HG03097 (cell line): Measurements from ENCODE around the gene ZNF319.

ENCODE experiments used
- ATAC-seq: cut with Tn5 transposase; IDR thresholded peaks from one replicate; pipeline ENCODE4 v1.9.1; 2021; ENCODE audit not compliant: unreplicated experiment, low FRiP score

Gene ZNF319

DNA sequence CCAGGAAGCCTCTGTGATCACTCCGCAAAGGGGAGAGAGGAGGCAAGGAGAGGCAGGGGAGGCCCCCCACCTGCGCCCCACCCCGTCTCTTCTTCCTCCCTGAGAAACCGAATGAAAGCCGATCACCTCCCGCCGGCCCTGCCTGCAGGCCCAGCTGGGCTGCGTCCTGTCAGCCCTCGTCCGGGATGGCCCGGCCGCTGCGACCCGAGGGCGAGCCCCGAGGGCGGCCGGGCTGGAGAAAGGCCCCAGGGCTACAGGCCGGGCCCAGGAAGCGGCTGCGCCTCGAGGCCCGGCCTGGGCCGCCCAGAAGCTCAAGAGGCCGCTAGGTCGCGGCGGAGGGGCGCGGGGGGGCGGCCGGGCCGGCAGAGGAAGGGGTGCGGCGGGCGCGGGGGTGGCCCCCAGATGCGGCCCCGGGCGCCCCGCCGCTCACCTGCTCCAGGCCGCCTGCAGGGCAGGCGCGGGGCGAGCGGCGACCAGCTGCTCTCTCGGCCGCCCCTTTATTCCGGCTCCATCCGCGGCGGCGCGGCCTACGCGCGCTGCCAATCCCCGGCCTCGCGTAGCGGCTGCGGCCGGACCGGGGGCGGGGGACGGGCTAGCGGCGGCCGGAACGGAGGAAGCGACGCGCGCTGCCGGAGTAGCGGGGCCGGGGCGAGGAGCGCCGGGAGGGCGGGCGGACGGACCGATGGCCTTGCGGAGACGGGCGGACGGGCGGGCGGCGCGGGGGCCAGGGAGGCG lies at the start of gene ZNF319:
Gene ZNF319 (minus strand): TSS at position 702 of the 735 bp plus-strand sequence. CDS start 2,407 bp downstream, outside the sequence.
- peak; percentile 18 for ATAC-seq

GRCh38 chr16:58049232-58050185 lies 49.0 kb upstream of the ZNF319 start:
- no peak for ATAC-seq

- no peak for ATAC-seq
Observed at GRCh38 chr16:58048494-58049231, 48.2 kb upstream of the ZNF319 start.

DNA sequence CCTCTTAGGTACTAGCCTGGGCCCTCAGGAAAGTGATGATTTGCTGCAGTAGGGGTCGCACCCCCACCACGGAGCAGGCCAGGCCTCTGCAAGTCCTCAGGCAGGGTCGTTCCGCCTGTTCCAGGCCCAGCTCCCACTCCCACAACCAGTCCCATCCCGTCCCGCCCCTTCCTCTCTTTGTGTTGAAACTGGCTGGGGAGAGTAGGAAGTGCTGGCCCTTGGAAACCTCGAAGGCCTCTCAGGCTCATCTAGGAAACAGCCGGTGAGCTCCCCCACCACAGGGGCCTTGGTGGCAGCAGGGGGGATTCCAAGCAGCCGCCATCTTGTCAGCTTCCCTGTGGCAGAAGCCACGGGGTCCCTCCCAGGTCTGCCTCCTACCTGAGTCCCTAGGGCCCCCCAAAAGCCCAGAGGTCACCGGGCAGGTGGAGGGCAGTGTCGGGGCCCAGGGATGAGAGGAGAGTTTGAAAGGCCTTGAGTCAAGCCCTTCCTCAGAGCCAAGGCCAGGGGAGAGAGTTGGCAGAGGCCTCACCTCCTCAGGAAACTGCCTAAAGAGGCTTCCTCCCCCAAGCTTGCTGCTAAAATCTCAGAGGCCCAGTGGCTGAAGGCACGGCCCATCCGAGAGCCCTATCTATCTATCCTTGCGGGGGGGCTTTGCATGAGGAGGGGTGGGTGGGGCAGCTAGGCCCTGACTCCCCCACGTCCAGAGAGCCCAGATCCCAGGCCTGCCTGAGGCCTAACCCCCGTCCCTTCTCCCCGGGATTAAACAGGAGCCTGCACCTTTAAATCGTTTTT lies 47.3 kb upstream of the ZNF319 start:
- no peak for ATAC-seq

- ATAC-seq, result no peak
Observed at GRCh38 chr16:58046936-58047335, 46.5 kb upstream of the ZNF319 start.

DNA sequence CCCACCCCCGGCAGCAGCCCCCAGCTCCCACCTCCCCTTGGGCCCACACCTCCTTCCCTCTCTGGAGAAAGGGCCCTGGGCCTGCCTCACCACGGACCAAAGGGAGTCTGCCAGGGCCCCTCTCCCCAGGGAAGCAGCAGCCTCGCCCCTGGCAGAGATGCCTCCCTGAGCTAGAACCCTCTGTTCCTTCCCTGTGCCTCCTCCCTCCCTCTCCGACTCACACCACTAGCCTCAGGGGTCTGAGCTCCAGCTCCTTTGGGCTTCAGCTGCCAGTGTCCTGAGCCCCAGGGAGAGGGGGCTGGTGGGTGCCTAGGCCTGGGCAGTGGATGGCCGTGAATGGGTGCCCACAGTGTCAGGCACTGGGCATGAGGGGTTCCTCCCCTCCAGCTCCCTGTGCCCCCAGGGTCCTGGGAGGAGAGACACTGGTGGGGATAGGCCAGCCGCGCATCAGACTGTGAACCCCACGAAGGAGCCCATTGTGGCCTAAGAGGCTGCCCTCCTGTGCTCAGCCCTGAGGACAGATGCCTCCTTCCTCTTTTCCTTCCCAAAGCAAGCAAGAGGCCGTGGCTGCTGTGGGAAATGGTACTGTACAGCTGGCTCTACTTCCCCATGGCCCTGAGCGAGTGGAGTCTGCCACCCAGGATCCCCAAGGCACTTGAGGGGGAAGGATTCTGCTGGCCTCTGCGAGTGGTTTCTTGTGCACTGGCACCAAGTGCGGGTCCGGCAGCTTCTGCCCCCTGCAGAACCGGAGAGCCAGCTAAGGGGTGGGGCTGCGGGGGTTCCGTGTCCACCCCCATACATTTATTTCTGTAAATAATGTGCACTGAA lies 45.8 kb upstream of the ZNF319 start:
- ATAC-seq, result no peak

DNA sequence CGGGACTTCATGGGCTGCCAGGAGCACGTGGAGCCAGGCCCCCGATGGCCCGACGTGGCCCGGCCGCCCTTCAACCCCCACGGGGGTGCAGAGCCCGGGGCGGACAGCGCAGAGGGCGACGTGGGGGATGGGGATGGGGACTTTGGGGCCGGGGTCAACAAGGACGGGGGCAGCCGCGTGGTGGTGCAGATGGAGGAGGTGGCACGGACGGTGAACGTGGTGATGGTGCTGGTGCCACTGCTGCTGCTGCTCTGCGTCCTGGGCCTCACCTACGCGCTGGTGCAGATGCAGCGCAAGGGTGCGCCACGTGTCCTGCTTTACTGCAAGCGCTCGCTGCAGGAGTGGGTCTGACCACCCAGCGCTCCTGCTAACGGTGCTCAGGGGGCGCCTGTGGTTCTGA lies 44.6 kb upstream of the ZNF319 start:
- no peak for ATAC-seq

DNA sequence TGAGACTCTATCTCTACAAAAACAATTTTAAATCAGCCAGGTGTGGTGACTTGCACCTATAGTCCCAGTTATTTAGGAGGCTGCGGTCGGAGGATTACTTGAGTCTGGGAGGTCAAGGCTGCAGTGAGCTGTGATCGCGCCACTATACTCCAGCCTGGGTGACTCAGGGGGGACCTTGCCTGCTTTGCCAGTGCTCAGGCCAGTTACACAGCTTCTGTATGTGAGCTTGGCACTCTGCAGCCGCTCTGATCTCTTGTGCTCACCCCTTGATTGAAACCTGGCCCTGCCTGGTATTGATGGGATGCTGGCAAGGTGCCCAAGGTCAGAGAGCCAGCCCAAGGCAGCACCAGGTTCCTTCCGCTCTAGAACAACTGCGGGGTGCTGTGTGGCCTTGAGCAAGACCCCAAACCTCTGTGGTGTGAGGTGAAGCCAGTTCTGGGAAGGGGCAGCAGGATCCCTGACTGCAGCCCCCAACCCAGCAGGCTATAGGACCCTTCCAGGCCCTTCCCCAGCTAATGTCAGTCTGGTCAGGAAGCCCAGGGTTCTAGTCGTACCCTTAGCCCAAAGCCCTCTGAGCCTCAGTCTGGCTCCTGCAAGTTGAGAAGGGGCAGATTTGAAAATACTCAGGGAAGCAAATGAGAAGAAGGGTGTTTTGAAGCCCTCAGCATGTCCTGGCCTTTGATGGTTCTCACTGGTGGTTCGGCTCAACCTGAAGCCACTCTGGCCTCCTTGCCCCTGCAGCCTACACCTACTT lies 44.0 kb upstream of the ZNF319 start:
- ATAC-seq, result no peak

GRCh38 chr16:58043571-58044155 lies 43.2 kb upstream of the ZNF319 start:
- ATAC-seq, result no peak

- ATAC-seq, result no peak
Observed at GRCh38 chr16:58042886-58043515, 42.5 kb upstream of the ZNF319 start.

GRCh38 chr16:58042001-58042885 lies 41.8 kb upstream of the ZNF319 start:
- no peak for ATAC-seq

DNA sequence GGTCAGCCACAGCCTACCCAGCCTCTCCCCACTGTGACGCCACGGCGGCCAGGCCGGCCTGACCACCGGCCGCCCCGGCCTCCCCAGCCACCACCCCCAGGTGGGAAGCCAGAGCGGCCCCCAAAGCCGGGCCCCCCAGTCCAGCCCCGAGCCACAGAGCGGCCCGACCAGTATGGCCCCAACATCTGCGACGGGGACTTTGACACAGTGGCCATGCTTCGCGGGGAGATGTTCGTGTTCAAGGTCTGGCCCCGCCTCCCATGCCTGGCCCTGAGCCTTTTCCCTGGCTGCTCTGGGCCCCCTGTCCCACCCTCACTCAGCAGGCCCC lies 41.1 kb upstream of the ZNF319 start:
- ATAC-seq, result no peak

GRCh38 chr16:58040945-58041627 lies 40.6 kb upstream of the ZNF319 start:
- ATAC-seq, result no peak

- ATAC-seq, result no peak
Observed at GRCh38 chr16:58040496-58040846, 40.0 kb upstream of the ZNF319 start.

DNA sequence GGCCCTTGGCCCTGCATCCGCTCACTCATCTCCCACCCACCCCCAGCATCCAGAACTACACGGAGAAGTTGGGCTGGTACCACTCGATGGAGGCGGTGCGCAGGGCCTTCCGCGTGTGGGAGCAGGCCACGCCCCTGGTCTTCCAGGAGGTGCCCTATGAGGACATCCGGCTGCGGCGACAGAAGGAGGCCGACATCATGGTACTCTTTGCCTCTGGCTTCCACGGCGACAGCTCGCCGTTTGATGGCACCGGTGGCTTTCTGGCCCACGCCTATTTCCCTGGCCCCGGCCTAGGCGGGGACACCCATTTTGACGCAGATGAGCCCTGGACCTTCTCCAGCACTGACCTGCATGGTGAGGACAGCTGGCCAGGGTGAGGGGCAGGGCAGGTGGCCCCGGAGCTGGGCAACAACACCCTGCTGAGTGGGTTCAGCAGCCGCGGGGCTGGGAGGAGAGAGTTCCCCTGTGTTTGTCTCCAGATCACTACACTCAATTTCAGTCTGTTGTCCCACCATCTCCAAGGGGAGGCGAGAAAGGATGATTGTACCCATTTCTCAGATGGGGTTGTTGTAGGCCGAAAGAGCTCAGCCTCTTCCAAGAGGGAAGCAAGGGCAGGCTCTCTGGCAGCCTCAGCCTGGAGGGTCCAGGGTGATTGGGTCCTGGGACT lies 39.5 kb upstream of the ZNF319 start:
- no peak for ATAC-seq

GRCh38 chr16:58038219-58038641 lies 37.8 kb upstream of the ZNF319 start:
- no peak for ATAC-seq
